ENCODE results near the gene EPM2AIP1.

- TF ChIP-seq CTCF (IDR thresholded peaks at IDR 0.05) (no peak), EZH2phosphoT487 (IDR thresholded peaks at IDR 0.05) (no peak), EZH2 (IDR thresholded peaks at IDR 0.05) (no peak)
These were observed 28.6 kb downstream of the EPM2AIP1 start for GRCh38 chr3:36964331-36964730.
